Testis (tissue), 2 donors: ENCODE results near the gene NUDT3.

Experiments
- POLR2A ChIP-seq: fragments of 450-650 bp; IDR thresholded peaks from one replicate; pipeline ENCODE4 v1.6.1; 2017; ENCODE audit warnings: antibody characterized with exemption, mild to moderate bottlenecking, moderate library complexity
- TF ChIP-seq, protein P1 (sequence below), 3 experiments: fragments of 450-650 bp in 2 of 3; fragments of 200-600 bp in 1 of 3; sonication (generic) in 1 of 3; IDR thresholded peaks; one replicate each; pipeline ENCODE4 v1.5.1; 2016 to 2019; ENCODE audit warnings: antibody characterized with exemption in 3 of 3, mild to moderate bottlenecking in 2 of 3, moderate library complexity in 1 of 3

GRCh38 chr6:34346175-34347119 lies 46.0 kb downstream of the NUDT3 start:
- TF ChIP-seq, protein P1, sequence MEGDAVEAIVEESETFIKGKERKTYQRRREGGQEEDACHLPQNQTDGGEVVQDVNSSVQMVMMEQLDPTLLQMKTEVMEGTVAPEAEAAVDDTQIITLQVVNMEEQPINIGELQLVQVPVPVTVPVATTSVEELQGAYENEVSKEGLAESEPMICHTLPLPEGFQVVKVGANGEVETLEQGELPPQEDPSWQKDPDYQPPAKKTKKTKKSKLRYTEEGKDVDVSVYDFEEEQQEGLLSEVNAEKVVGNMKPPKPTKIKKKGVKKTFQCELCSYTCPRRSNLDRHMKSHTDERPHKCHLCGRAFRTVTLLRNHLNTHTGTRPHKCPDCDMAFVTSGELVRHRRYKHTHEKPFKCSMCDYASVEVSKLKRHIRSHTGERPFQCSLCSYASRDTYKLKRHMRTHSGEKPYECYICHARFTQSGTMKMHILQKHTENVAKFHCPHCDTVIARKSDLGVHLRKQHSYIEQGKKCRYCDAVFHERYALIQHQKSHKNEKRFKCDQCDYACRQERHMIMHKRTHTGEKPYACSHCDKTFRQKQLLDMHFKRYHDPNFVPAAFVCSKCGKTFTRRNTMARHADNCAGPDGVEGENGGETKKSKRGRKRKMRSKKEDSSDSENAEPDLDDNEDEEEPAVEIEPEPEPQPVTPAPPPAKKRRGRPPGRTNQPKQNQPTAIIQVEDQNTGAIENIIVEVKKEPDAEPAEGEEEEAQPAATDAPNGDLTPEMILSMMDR (IDR thresholded peaks at IDR 0.05), result no peak
- TF ChIP-seq POLR2A, result no peak
